GM19463 (cell line): Measurements from ENCODE around the gene SDS.

Experiments used
- ATAC-seq: cut with Tn5 transposase; IDR thresholded peaks from one replicate; pipeline ENCODE4 v1.9.1; 2021; ENCODE audit warnings: mild to moderate bottlenecking, moderate library complexity; ENCODE audit not compliant: unreplicated experiment

SDS gene

GRCh38 chr12:113351089-113351488, 52.6 kb downstream of the SDS start:
- no peak for ATAC-seq

DNA sequence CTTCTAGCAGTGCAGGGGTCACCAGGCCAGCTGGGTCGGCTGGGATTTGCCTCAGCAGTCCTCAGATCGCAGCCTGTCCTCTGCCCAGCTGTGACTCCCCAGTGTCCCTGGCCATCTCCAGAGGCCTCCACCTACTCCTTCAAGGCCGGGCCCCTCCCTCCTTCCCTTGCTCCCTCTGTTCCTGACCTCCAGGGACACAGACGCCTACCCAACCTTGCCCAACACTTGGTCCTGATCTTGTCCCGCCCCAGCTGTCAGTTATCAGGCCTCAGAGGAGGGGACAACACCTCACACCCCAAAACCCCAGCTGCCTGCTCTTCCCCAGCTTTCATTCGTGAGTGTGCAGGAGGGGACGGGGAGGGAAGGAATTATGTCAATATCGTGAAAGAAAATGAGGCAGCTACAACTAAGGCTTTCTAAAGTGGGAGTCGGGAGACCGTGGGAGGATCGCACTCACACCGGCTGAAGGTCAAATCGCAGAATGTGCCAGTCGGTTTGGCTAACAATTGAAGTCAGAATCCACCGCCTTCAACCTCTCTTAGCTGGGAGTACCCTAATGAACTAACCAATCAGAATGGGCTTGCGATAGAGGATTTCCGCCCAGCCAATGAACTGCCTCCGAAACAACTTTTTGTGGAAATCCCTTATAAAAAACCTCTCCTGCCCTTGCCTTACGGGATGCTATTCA, 54.7 kb downstream of the SDS start:
- no peak for ATAC-seq

DNA sequence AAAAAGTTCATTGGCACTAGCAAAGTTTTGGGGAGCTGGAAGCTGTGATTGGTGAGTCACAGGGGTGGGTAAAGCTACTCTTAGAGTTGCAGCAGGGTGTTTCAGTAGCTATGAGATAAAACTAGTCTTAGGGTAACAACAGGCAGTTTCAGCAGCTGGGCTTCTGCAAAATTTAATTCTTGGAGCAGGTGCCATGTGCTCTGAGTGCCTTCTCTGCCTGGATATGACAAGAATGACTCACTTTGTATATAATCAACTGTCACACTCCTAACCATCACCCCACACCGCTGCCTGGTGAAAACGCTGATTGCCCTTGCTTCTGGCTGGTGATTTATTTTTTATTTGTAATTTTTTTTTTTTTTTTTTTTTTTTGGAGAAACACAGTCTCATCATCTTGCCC, 55.8 kb downstream of the SDS start:
- ATAC-seq, result no peak

DNA sequence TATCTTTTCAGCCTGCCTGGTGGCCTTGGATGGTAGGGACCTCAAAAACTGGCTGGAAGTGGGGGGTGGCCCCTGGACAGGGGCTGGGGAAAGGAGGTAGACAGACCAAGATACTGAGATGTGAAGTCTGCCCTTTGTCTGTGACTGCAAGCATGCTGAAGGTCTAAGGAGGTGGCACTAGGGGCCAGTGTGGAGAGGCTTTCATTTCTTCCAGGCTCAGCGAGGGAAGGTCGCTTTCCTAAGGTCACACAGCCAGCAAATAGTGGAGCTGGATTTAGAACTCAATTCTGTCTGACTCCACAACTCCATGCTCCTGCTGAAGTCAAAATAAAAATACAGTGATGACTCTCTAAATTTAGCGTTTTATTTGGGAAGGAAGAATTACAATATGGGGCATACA, 56.6 kb downstream of the SDS start:
- ATAC-seq, result no peak

GRCh38 chr12:113346353-113346752, 57.3 kb downstream of the SDS start:
- no peak for ATAC-seq

- ATAC-seq, result no peak
These were observed 58.4 kb downstream of the SDS start for GRCh38 chr12:113345318-113345717.
